NCI-H187 treated with DMSO at 0.1 percent for 48 hours (cell line): ENCODE results near the gene OTOA.
"Not testable (repeated sequence)": the region's sequence is repeated elsewhere in the genome, so short reads cannot be mapped to it uniquely, and the experiment has no call there.

ENCODE experiments used
- DNase-seq: peaks from one replicate; lab custom pipeline; 2025; lab: John Stamatoyannopoulos, UW

Gene OTOA

GRCh38 chr16:21722771-21723455 lies 59.1 kb downstream of the OTOA start:
- DNase-seq = no peak

- DNase-seq = no peak
Observed at GRCh38 chr16:21723532-21723931, 59.8 kb downstream of the OTOA start.

GRCh38 chr16:21727344-21727743 lies 63.6 kb downstream of the OTOA start:
- DNase-seq = no peak

- DNase-seq = not testable (repeated sequence)
Observed at GRCh38 chr16:21731233-21731632, 67.5 kb downstream of the OTOA start.

- not testable (repeated sequence) for DNase-seq
Observed at GRCh38 chr16:21740637-21741036, 76.9 kb downstream of the OTOA start.

- DNase-seq = not testable (repeated sequence)
Observed at GRCh38 chr16:21756192-21757079, 92.7 kb downstream of the OTOA start.

- not testable (repeated sequence) for DNase-seq
Observed at GRCh38 chr16:21757080-21757671, 93.4 kb downstream of the OTOA start.

- not testable (repeated sequence) for DNase-seq
Observed at GRCh38 chr16:21768280-21768679, 104.5 kb downstream of the OTOA start.

GRCh38 chr16:21768810-21769209 lies 105.0 kb downstream of the OTOA start:
- not testable (repeated sequence) for DNase-seq

- DNase-seq = not testable (repeated sequence)
Observed at GRCh38 chr16:21769284-21769683, 105.5 kb downstream of the OTOA start.

GRCh38 chr16:21770584-21770983 lies 106.8 kb downstream of the OTOA start:
- not testable (repeated sequence) for DNase-seq

- not testable (repeated sequence) for DNase-seq
Observed at GRCh38 chr16:21772547-21773206, 108.9 kb downstream of the OTOA start.

GRCh38 chr16:21773207-21773553 lies 109.4 kb downstream of the OTOA start:
- DNase-seq = not testable (repeated sequence)

GRCh38 chr16:21780525-21780924 lies 116.8 kb downstream of the OTOA start:
- not testable (repeated sequence) for DNase-seq

GRCh38 chr16:21790506-21790905 lies 126.7 kb downstream of the OTOA start:
- not testable (repeated sequence) for DNase-seq

- not testable (repeated sequence) for DNase-seq
Observed at GRCh38 chr16:21793310-21793709, 129.5 kb downstream of the OTOA start.

GRCh38 chr16:21798601-21799000 lies 134.8 kb downstream of the OTOA start:
- not testable (repeated sequence) for DNase-seq

- not testable (repeated sequence) for DNase-seq
Observed at GRCh38 chr16:21801538-21802374, 138.0 kb downstream of the OTOA start.

GRCh38 chr16:21802375-21802663 lies 138.6 kb downstream of the OTOA start:
- DNase-seq = not testable (repeated sequence)
